GM21390 (cell line): ENCODE measurements around the gene DUSP3.

Source experiments
- ATAC-seq: cut with Tn5 transposase; IDR thresholded peaks from one replicate; pipeline ENCODE4 v1.9.1; 2021; ENCODE audit not compliant: unreplicated experiment

DUSP3 gene

GRCh38 chr17:43778337-43779144, at the start of gene DUSP3:
Gene DUSP3 (minus strand): TSS chr17:43778977. CDS start chr17:43778924, 53 bp downstream.
- peak; percentile 83 for ATAC-seq

- ATAC-seq: no peak
Observed at GRCh38 chr17:43827596-43827995, 48.8 kb upstream of the DUSP3 start.

- no peak for ATAC-seq
Observed at GRCh38 chr17:43826206-43826605, 47.4 kb upstream of the DUSP3 start.

GRCh38 chr17:43825567-43825966, 46.8 kb upstream of the DUSP3 start:
- no peak for ATAC-seq

- ATAC-seq: no peak
Observed at GRCh38 chr17:43823350-43824084, 44.7 kb upstream of the DUSP3 start.

GRCh38 chr17:43822570-43823190, 43.9 kb upstream of the DUSP3 start:
- ATAC-seq: no peak

GRCh38 chr17:43820759-43821158, 42.0 kb upstream of the DUSP3 start:
- ATAC-seq: no peak

GRCh38 chr17:43818966-43819365, 40.2 kb upstream of the DUSP3 start:
- ATAC-seq: no peak

GRCh38 chr17:43817826-43818225, 39.0 kb upstream of the DUSP3 start:
- ATAC-seq: no peak

- ATAC-seq: no peak
Observed at GRCh38 chr17:43816336-43817320, 37.9 kb upstream of the DUSP3 start.

GRCh38 chr17:43814714-43815113, 35.9 kb upstream of the DUSP3 start:
- ATAC-seq: no peak

- no peak for ATAC-seq
Observed at GRCh38 chr17:43814026-43814425, 35.2 kb upstream of the DUSP3 start.

GRCh38 chr17:43813386-43813785, 34.6 kb upstream of the DUSP3 start:
- ATAC-seq: no peak

GRCh38 chr17:43812396-43813265, 33.9 kb upstream of the DUSP3 start:
- ATAC-seq: no peak

- no peak for ATAC-seq
Observed at GRCh38 chr17:43810823-43811222, 32.0 kb upstream of the DUSP3 start.

GRCh38 chr17:43810226-43810715, 31.5 kb upstream of the DUSP3 start:
- no peak for ATAC-seq

- no peak for ATAC-seq
Observed at GRCh38 chr17:43809121-43809520, 30.3 kb upstream of the DUSP3 start.

GRCh38 chr17:43808076-43808475, 29.3 kb upstream of the DUSP3 start:
- ATAC-seq: no peak

- ATAC-seq: no peak
Observed at GRCh38 chr17:43805117-43805516, 26.3 kb upstream of the DUSP3 start.

- no peak for ATAC-seq
Observed at GRCh38 chr17:43803758-43804157, 25.0 kb upstream of the DUSP3 start.
